ENCODE measurements around the gene KAT8.

DNA sequence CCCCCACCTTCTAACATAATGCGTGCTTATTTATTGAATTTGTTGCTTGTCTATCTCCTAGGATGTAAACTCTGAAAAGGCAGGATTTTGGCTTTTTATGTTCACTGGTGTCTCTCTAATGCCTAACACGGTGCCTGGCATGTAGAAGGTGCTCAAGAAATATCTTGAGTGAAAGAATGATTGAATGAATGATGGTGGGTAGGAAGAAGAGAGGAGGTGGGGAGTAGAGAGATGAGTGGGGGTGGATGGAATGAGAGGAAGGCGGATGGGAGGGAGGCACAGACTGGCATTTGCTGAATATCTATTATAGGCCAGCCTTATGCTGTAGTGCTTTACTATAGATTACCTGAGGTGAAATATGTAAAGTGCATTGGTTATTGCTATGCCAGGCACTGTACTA lies 30.1 kb downstream of the KAT8 start:
- TF ChIP-seq CTCF (IDR thresholded peaks at IDR 0.05) (no peak), POLR2AphosphoS5 (IDR thresholded peaks at IDR 0.05; ENCODE audit: insufficient read depth in 1 of 2, low read depth in 1 of 2) (no peak)

Data from vagina (tissue), 2 donors.